D721Med (cell line): ENCODE measurements around the gene GET3.
A peak's percentile ranks its signal among the peaks of the same experiment; 100 is the strongest.
"Not testable (repeated sequence)": the region's sequence is repeated elsewhere in the genome, so short reads cannot be mapped to it uniquely, and the experiment has no call there.

Source experiments
- DNase-seq: peaks from one replicate; pipeline ENCODE4 v3.0.0; 2011; ENCODE audit warnings: low spot score; ENCODE audit not compliant: insufficient read length
- FAIRE-seq: peaks from 2 replicates; lab custom pipeline; 2011; peaks lifted over from hg19 to GRCh38; lab: Jason Lieb, UNC
- CTCF ChIP-seq: IDR thresholded peaks from 2 replicates; pipeline ENCODE4 v1.5.1; 2012; ENCODE audit warnings: mild to moderate bottlenecking, control low read depth; ENCODE audit not compliant: insufficient read depth; ENCODE audit errors: missing control alignments

The GET3 gene

GRCh38 chr19:12695514-12695913 is 41.8 kb upstream of the GET3 start:
- no peak for DNase-seq
- no peak for FAIRE-seq
- TF ChIP-seq CTCF: no peak

- no peak for DNase-seq
- FAIRE-seq: no peak
- TF ChIP-seq CTCF: no peak
Observed at GRCh38 chr19:12695997-12696365, 41.3 kb upstream of the GET3 start.

GRCh38 chr19:12696366-12697335 is 40.6 kb upstream of the GET3 start, which contains the start of gene FBXW9:
TSS of gene FBXW9 (minus strand) at chr19:12696631. CDS start at chr19:12696581, 50 bp downstream.
- FAIRE-seq: no peak
- no peak for TF ChIP-seq CTCF
- peak; percentile 99 for DNase-seq

DNA sequence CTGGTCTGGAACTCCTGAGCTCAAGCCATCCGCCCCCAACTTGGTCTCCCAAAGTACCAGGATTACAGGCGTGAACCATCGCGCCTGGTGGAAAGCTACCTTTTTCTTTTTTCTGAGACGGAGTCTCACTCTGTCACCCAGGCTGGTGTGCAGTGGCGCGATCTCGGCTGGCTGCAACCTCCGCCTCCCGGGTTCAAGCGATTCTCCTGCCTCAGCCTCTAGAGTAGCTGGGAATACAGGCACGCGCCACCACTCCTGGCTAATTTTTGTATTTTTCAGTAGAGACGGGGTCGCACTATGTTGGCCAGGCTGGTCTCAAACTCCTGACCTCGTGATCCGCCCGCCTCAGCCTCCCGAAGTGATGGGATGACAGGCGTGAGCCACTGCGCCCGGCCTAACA is 39.9 kb upstream of the GET3 start:
- DNase-seq, FAIRE-seq: not testable (repeated sequence)

DNA sequence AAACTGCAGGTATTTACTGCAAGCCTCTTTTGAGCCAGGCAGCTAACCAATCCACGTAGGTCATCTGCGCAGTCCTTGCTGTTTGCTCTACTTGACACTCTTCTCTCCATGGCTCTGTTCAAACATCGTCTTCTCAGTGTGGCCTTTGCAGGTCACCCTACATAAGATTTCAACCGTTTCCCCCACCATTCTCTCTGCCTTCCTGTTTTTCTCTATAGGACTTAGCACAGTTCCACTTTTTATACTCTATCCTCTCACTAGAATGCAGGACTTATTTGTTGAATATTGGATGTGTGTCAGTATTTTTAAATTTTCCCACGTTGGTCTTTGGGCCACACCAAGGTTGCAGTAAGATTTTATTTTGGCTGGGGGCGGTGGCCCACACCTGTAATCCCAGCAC is 39.2 kb upstream of the GET3 start:
- DNase-seq: no peak
- TF ChIP-seq CTCF: no peak
- no peak for FAIRE-seq

DNA sequence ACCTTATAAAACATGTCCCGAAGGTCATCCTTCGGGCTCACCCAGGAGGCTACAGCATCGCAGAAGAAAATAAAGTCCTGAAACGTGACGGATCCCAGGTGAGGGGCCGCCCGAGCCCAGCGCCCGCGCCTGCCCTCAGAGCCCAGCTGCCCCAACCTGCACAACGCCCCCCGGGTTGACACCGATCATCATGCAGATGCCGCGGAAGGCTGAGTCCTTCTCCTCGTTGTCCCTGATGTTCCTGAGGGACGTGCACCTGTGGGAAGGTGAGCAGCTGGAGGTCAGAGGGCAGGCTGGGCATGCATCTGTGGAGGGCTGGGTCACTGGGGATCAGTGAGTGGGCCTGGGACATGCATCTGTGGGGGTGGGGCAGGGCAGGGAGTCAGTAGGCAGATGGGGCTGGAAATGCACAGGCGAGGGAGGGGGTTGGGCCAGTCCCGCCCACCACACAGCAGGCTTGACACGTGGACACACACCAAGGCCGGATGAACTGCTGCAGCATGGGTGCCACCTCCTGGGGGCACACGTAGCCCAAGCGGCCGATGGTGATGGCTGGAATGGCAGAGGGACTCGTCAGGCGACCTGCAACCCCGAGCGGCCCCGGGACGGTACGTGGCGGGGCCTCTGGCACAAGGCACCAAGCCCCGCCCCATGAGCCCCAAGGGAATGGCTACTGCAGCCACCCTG is 35.6 kb upstream of the GET3 start:
- TF ChIP-seq CTCF: no peak
- no peak for FAIRE-seq
- DNase-seq: no peak

DNA sequence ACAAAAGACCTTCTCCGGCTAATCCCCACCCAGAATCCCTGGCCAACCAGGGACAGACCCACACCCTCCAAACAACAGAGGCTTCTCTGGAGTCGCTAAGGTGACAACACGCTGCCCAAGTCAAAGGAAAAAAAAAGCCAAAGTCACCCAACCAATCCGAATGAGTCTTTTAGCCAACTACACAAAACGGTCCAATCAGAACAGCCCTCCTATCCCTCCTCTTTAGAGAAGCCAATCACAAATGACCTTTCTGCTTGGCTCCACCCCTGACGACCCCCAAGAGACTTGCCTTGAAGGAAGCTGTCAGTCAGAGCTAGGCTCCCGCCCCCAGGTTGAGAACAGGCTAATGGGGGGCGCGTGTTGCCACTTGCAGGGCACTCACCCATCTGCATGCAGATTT is 34.3 kb upstream of the GET3 start:
- no peak for FAIRE-seq
- TF ChIP-seq CTCF: no peak
- DNase-seq: peak; percentile 72
